Heart right ventricle (tissue), 16 donors: Measurements from ENCODE around the gene UCHL5. TPM values are rescaled to one million over a fixed set of nuclear protein-coding genes. Genes with fewer than 3 reads are reported as not detected.

Experiments used
- ATAC-seq, 8 donors: fragments of 200-7000 bp; cut with Tn5 transposase; one replicate each; pipeline ENCODE4 v1.9.1; 2020; ENCODE audit warnings: mild to moderate bottlenecking in 8 of 8, moderate library complexity in 8 of 8, moderate number of reproducible peaks in 1 of 8
- DNase-seq, 2 donors: peaks; one replicate each; pipeline ENCODE4 v3.0.0-alpha.2; 2020
- H3K27ac ChIP-seq, 10 donors: fragments of 200-600 bp; sonication (generic) in 2 of 10; one replicate each; pipeline versions ENCODE4 v1.5.0 to v1.8.0; 2020 to 2022; ENCODE audit warnings: mild to moderate bottlenecking in 3 of 10
- H3K27me3 ChIP-seq, 7 donors: fragments of 200-600 bp; one replicate each; pipeline ENCODE4 v1.8.0; 2021 to 2022; ENCODE audit warnings: mild to moderate bottlenecking in 2 of 7
- H3K36me3 ChIP-seq, 9 donors: fragments of 200-600 bp; sonication (generic) in 1 of 9; one replicate each; pipeline versions ENCODE4 v1.5.0 to v1.8.0; 2020 to 2022; ENCODE audit warnings: mild to moderate bottlenecking in 2 of 9
- H3K4me1 ChIP-seq, 9 donors: fragments of 200-600 bp; sonication (generic) in 1 of 9; one replicate each; pipeline versions ENCODE4 v1.5.0 to v1.8.0; 2020 to 2022; ENCODE audit warnings: mild to moderate bottlenecking in 4 of 9
- H3K4me3 ChIP-seq, 10 donors: fragments of 200-600 bp; sonication (generic) in 2 of 10; one replicate each; pipeline versions ENCODE4 v1.5.0 to v1.8.0; 2020 to 2022; ENCODE audit warnings: mild to moderate bottlenecking in 7 of 10, moderate library complexity in 2 of 10
- H3K9me3 ChIP-seq, 11 donors: fragments of 200-600 bp in 10 of 11; sonication (generic) in 2 of 11; one replicate each; pipeline versions ENCODE4 v1.5.0 to v1.8.0; 2013 to 2022; ENCODE audit warnings: mild to moderate bottlenecking in 2 of 11, control low read depth in 1 of 11, moderate library complexity in 1 of 11
- CTCF ChIP-seq, 9 donors: fragments of 200-600 bp; sonication (generic) in 2 of 9; IDR thresholded peaks; one replicate each; pipeline versions ENCODE4 v1.5.0 to v1.8.0; 2021 to 2022; ENCODE audit warnings: antibody characterized with exemption in 9 of 9, mild to moderate bottlenecking in 5 of 9, moderate library complexity in 1 of 9
- WGBS, 2 donors: extraction: QIAGEN DNeasy Blood & Tissue Kit; methylation state at CpG; one replicate each; pipeline ENCODE4 v1.1.7; 2013; ENCODE audit warnings: inconsistent platforms in 1 of 2; 5-methylcytosine and 5-hydroxymethylcytosine counted together
- intact Hi-C, 10 donors: fragments of 100-400 bp; cut with DNase I; formaldehyde crosslinking; loops; one replicate each; pipeline versions ENCODE4 v1.11.1 to v1.14.2; 2022
- polyA plus RNA-seq, 2 donors: library from polyadenylated mRNA; stranded (reverse); fragments of 200-250 nt; gene quantifications; one replicate each; pipeline ENCODE4 v1.2.3, GENCODE V29; 2013
- total RNA-seq, 10 donors: library from RNA; stranded (reverse); fragmentation: NEBNext Ultra II Directional in 3 of 10; extraction: Animal tissue kit (Norgen Biotek cat#: 25700) in 3 of 10; gene quantifications; one replicate each; pipeline versions ENCODE4 v1.2.1 to v1.2.4, GENCODE V29; 2021 to 2023
- donor health status: Arrhythmogenic right ventricular cardiomyopathy.
- donor health status: ischemic (EF 13 %, LVEDD 7.1; RV severe dilation, severe dysfunction).
- donor health status: healthy with polysubstance abuse.
- donor health status: DM: no; HTN: yes; CAD: no.
- donor health status: DM: no; HTN: no; CAD: no.
- donor health status: ischemic (EF 25% LVEDD 6.9; RV normal size, moderate dysfunction).
- donor health status: ischemic (EF 25% LVEDD 5.7; RV mildly dilated, moderate dysfunction).
- donor health status: healthy.
- donor health status: DM: yes; HTN: yes; CAD: no.
- donor health status: Ischemic cardiomyopathy.
- donor health status: ischemic (EF 35%, LVEDD 5.7; RV mildly dilated, moderate dysfunction).
- donor health status: nonischemic (EF 11% LVEDD 7.7; RV severe dilation, severe dysfunction).
- donor health status: DM: yes; HTN: yes; CAD: no.
- donor health status: PGD.
- donor health status: ischemic (EF 29% LVEDD 5.4; RV normal size, mild dysfunction).
- donor health status: nonischemic (EF 23%, LVEDD 6.1; RV moderate dilation, normal function).

Gene UCHL5
- total and polyA plus RNA-seq, 12 donors: 13.3 to 45.2 (median 34.9) TPM

- no peak for DNase-seq
- H3K27me3 ChIP-seq: no peaks in the 10 kb centered on the region
- ATAC-seq: no peak
- no peak overlapping the region for H3K27ac ChIP-seq
- intact Hi-C loops: no loop called here
- WGBS, 2 donors: 55 to 64% methylated on average over 8 of the region's 8 CpGs
- H3K4me1 ChIP-seq: no peaks in the 10 kb centered on the region
- H3K36me3 ChIP-seq: no peaks in the 10 kb centered on the region
- no peak for TF ChIP-seq CTCF (IDR thresholded peaks at IDR 0.05)
- no peak overlapping the region for H3K4me3 ChIP-seq
- H3K9me3 ChIP-seq: no peaks in the 10 kb centered on the region
These were observed 82.0 kb downstream of the UCHL5 start for GRCh38 chr1:192977089-192977706.

- Histone ChIP-seq H3K9me3 (no peaks in the 10 kb centered on the region), H3K36me3 (no peaks in the 10 kb centered on the region), H3K27me3 (no peaks in the 10 kb centered on the region), H3K27ac (no peak overlapping the region), H3K4me3 (no peak overlapping the region), H3K4me1 (no peaks in the 10 kb centered on the region)
- DNase-seq (no peak), ATAC-seq (no peak)
- WGBS, 2 donors: 19 to 24% methylated on average over 2 of the region's 2 CpGs
- TF ChIP-seq CTCF (IDR thresholded peaks at IDR 0.05): no peak
- intact Hi-C loops: no loop called here
These were observed 82.6 kb downstream of the UCHL5 start for GRCh38 chr1:192976576-192976975.

GRCh38 chr1:192974701-192975100 lies 84.5 kb downstream of the UCHL5 start:
- intact Hi-C loops: loop anchor here in 1 of 10 donors (5.0 kb wide), 1 partner anchor 618 kb away; no protein-coding TSS in a partner anchor
- DNase-seq (no peak), ATAC-seq (no peak)
- Histone ChIP-seq H3K36me3 (no peaks in the 10 kb centered on the region), H3K27ac (no peak overlapping the region), H3K4me1 (no peaks in the 10 kb centered on the region), H3K4me3 (no peak overlapping the region), H3K27me3 (no peaks in the 10 kb centered on the region), H3K9me3 (no peaks in the 10 kb centered on the region)
- no peak for TF ChIP-seq CTCF (IDR thresholded peaks at IDR 0.05)

- no peaks in the 10 kb centered on the region for H3K9me3 ChIP-seq
- H3K27ac ChIP-seq: no peak overlapping the region
- no peak for TF ChIP-seq CTCF (IDR thresholded peaks at IDR 0.05)
- intact Hi-C loops: loop anchor here in 1 of 10 donors (5.0 kb wide), 1 partner anchor 618 kb away; no protein-coding TSS in a partner anchor
- DNase-seq: no peak
- no peak for ATAC-seq
- no peaks in the 10 kb centered on the region for H3K27me3 ChIP-seq
- no peak overlapping the region for H3K4me3 ChIP-seq
- H3K4me1 ChIP-seq: no peaks in the 10 kb centered on the region
- H3K36me3 ChIP-seq: no peaks in the 10 kb centered on the region
- WGBS, 2 donors: 96 to 98% methylated on average over 2 of the region's 2 CpGs
These were observed 85.2 kb downstream of the UCHL5 start for GRCh38 chr1:192973988-192974387.
